ENCODE measurements around the gene SUMF1.

DNA sequence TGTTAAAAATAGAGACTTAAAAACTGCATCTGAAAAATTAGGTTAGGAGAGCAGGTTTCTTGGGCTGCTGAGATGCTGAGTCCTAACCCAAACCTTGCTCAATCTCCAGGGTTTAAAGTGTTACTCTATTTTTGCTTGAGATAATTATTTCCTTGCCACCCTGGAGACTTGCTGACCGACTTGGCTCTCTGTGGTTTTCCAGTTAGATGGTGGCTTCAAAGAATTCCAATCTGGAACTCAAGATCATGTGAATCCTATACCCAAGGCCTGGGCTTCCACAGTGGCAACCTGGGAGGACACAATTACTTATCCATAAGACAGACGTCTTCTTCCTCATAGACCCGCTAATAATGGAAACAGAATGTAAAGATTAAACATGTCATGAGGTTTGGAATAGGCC, 47.7 kb downstream of the SUMF1 start:
- TF ChIP-seq POLR2A (IDR thresholded peaks at IDR 0.05; ENCODE audit: low read depth, low read length), result no peak
- TF ChIP-seq MAZ (IDR thresholded peaks at IDR 0.05; ENCODE audit: borderline replicate concordance, low read depth, low read length), result no peak
- TF ChIP-seq, protein P1, sequence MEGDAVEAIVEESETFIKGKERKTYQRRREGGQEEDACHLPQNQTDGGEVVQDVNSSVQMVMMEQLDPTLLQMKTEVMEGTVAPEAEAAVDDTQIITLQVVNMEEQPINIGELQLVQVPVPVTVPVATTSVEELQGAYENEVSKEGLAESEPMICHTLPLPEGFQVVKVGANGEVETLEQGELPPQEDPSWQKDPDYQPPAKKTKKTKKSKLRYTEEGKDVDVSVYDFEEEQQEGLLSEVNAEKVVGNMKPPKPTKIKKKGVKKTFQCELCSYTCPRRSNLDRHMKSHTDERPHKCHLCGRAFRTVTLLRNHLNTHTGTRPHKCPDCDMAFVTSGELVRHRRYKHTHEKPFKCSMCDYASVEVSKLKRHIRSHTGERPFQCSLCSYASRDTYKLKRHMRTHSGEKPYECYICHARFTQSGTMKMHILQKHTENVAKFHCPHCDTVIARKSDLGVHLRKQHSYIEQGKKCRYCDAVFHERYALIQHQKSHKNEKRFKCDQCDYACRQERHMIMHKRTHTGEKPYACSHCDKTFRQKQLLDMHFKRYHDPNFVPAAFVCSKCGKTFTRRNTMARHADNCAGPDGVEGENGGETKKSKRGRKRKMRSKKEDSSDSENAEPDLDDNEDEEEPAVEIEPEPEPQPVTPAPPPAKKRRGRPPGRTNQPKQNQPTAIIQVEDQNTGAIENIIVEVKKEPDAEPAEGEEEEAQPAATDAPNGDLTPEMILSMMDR (conservative IDR thresholded peaks at IDR 0.05; ENCODE audit: low read depth, low read length), result no peak
- no peak for TF ChIP-seq MAFK (IDR thresholded peaks at IDR 0.05; ENCODE audit: low read depth, low read length)
- TF ChIP-seq RAD21 (IDR thresholded peaks at IDR 0.05; ENCODE audit: low read length), result no peak
- TF ChIP-seq BHLHE40 (IDR thresholded peaks at IDR 0.05; ENCODE audit: low read depth, low read length), result no peak
- no peak for TF ChIP-seq RFX5 (IDR thresholded peaks at IDR 0.05; ENCODE audit: low read depth, low read length)
- no peak for TF ChIP-seq CEBPB (IDR thresholded peaks at IDR 0.05; ENCODE audit: low read depth, low read length)
- no peak for TF ChIP-seq SMC3 (IDR thresholded peaks at IDR 0.05; ENCODE audit: low read depth, low read length)
